HL-60 (cell line): ENCODE measurements around the gene SHCBP1.

Source experiments
- DNase-seq, 2 experiments: peaks; one replicate each; pipeline ENCODE4 v3.0.0-alpha.2; 2010 to 2020; ENCODE audit warnings: low read depth in 1 of 2, low spot score in 1 of 2
- H3K27ac ChIP-seq: fragments of 250-450 bp; sonication (Bioruptor Pico); replicated peaks from 2 replicates; pipeline ENCODE4 v1.5.1; 2020; ENCODE audit warnings: mild to moderate bottlenecking, moderate library complexity
- H3K27me3 ChIP-seq: fragments of 250-450 bp; sonication (Bioruptor Pico); 2 replicates; pipeline ENCODE4 v1.5.1; 2021; ENCODE audit warnings: mild to moderate bottlenecking, moderate library complexity; ENCODE audit not compliant: insufficient read depth, poor library complexity, severe bottlenecking
- H3K4me3 ChIP-seq: replicated peaks from 2 replicates; pipeline ENCODE4 v1.5.1; 2011; ENCODE audit warnings: mild to moderate bottlenecking, control low read depth, low read length; ENCODE audit not compliant: insufficient read depth
- GABPA ChIP-seq: IDR thresholded peaks from 2 replicates; pipeline ENCODE4 v1.6.1; 2012; ENCODE audit warnings: low read depth
- POLR2AphosphoS5 ChIP-seq: IDR thresholded peaks from 2 replicates; pipeline ENCODE4 v1.6.1; 2012; ENCODE audit warnings: low read depth
- SPI1 ChIP-seq: IDR thresholded peaks from 2 replicates; pipeline ENCODE4 v1.6.1; 2012; ENCODE audit warnings: low read depth, mild to moderate bottlenecking, borderline replicate concordance
- TF ChIP-seq, protein P1 (sequence below): IDR thresholded peaks from one replicate; pipeline ENCODE4 v1.5.1; 2011; ENCODE audit warnings: low read length, control low read depth, inconsistent platforms; ENCODE audit not compliant: insufficient read depth
- TF ChIP-seq, protein P2 (sequence below): IDR thresholded peaks from 2 replicates; pipeline ENCODE4 v1.6.1; 2012; ENCODE audit warnings: low read depth; ENCODE audit not compliant: insufficient replicate concordance

SHCBP1 gene

DNA sequence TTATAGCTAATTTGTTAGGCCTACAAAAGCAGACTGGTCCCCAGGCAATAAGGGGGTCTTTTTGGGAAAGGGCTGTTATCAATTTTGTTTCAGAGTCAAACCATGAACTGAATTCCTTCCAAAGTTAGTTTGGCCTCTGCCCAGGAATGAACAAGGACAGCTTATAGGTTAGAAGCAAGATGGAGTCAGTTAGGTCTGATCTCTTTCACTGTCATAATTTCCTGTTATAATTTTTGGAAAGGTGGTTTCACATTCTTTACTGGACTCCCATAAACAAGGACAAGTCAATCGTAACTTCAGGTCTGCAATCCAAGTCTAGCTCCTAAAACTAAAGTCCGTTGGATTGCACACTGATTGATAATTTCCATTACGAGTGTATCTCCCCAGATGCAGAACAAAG, 30.1 kb upstream of the SHCBP1 start:
- no peak for DNase-seq
- H3K4me3 ChIP-seq: no peak overlapping the region
- H3K27me3 ChIP-seq: no peaks in the 10 kb centered on the region
- no peak overlapping the region for H3K27ac ChIP-seq
- TF ChIP-seq SPI1 (no peak), POLR2AphosphoS5 (no peak), GABPA (no peak)
- TF ChIP-seq, protein P1, sequence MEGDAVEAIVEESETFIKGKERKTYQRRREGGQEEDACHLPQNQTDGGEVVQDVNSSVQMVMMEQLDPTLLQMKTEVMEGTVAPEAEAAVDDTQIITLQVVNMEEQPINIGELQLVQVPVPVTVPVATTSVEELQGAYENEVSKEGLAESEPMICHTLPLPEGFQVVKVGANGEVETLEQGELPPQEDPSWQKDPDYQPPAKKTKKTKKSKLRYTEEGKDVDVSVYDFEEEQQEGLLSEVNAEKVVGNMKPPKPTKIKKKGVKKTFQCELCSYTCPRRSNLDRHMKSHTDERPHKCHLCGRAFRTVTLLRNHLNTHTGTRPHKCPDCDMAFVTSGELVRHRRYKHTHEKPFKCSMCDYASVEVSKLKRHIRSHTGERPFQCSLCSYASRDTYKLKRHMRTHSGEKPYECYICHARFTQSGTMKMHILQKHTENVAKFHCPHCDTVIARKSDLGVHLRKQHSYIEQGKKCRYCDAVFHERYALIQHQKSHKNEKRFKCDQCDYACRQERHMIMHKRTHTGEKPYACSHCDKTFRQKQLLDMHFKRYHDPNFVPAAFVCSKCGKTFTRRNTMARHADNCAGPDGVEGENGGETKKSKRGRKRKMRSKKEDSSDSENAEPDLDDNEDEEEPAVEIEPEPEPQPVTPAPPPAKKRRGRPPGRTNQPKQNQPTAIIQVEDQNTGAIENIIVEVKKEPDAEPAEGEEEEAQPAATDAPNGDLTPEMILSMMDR: no peak
- TF ChIP-seq, protein P2, sequence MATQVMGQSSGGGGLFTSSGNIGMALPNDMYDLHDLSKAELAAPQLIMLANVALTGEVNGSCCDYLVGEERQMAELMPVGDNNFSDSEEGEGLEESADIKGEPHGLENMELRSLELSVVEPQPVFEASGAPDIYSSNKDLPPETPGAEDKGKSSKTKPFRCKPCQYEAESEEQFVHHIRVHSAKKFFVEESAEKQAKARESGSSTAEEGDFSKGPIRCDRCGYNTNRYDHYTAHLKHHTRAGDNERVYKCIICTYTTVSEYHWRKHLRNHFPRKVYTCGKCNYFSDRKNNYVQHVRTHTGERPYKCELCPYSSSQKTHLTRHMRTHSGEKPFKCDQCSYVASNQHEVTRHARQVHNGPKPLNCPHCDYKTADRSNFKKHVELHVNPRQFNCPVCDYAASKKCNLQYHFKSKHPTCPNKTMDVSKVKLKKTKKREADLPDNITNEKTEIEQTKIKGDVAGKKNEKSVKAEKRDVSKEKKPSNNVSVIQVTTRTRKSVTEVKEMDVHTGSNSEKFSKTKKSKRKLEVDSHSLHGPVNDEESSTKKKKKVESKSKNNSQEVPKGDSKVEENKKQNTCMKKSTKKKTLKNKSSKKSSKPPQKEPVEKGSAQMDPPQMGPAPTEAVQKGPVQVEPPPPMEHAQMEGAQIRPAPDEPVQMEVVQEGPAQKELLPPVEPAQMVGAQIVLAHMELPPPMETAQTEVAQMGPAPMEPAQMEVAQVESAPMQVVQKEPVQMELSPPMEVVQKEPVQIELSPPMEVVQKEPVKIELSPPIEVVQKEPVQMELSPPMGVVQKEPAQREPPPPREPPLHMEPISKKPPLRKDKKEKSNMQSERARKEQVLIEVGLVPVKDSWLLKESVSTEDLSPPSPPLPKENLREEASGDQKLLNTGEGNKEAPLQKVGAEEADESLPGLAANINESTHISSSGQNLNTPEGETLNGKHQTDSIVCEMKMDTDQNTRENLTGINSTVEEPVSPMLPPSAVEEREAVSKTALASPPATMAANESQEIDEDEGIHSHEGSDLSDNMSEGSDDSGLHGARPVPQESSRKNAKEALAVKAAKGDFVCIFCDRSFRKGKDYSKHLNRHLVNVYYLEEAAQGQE: no peak

DNA sequence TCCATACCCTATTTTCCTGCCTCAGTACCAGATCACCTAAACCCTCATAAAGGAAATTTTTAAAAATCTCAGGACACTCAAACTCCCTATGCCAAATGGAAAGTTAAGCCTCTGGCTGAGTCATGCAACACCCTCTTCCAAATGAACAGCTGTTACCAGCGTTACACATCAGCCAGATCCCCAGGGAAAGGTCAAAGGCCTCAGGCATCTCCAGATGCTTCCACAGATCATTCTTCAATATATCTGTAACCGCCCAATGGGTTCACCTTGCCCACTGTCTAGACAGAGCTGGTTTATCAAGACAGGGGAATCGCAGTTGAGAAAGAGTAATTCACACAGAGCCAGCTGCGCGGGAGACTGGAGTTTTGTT, 29.1 kb upstream of the SHCBP1 start:
- Histone ChIP-seq H3K27ac (no peak overlapping the region), H3K27me3 (no peaks in the 10 kb centered on the region), H3K4me3 (no peak overlapping the region)
- TF ChIP-seq POLR2AphosphoS5 (no peak), SPI1 (no peak), GABPA (no peak)
- TF ChIP-seq, protein P1: no peak
- TF ChIP-seq, protein P2: no peak
- no peak for DNase-seq

DNA sequence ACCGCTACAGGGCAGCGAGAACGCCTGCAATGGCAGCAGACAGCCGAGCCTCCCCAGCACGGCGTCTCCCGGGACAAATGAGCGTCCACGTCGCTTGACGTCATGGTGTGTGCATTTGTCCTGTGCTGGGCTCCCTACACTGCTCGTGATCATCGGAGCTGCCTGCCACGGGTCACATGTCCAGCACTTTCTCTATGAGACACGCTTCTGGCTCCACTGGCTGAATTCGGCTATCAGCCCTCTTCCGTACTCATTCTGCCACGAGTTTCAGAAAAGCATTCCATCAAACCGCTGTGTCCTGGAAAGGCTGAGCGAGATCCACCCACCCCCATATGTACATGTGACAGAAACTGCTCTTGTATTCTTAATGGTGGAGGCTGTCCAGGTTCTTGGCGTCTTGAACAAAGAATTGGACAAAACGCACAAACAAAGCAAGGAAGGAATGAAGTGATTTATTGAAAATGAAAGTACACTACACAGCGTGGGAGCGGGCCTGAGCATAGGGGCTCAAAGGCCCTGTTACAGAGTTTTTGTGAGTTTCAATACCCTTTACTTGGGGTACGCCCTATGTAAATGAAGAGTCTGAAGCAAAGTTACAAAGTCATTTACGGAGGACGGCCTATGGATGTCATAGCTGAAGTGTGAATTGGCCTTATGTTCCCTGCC, 28.5 kb upstream of the SHCBP1 start:
- Histone ChIP-seq H3K27me3 (no peaks in the 10 kb centered on the region), H3K4me3 (no peak overlapping the region), H3K27ac (no peak overlapping the region)
- DNase-seq: no peak
- no peak for TF ChIP-seq POLR2AphosphoS5
- no peak for TF ChIP-seq SPI1
- TF ChIP-seq, protein P1: no peak
- TF ChIP-seq, protein P2: no peak
- no peak for TF ChIP-seq GABPA
